ENCODE data around the gene AURKAIP1. TPM values are rescaled to one million over a fixed set of nuclear protein-coding genes. Genes with fewer than 3 reads are reported as not detected.

The AURKAIP1 gene
- total RNA-seq, 1 experiment from 2014 or later, result 196 TPM

DNA sequence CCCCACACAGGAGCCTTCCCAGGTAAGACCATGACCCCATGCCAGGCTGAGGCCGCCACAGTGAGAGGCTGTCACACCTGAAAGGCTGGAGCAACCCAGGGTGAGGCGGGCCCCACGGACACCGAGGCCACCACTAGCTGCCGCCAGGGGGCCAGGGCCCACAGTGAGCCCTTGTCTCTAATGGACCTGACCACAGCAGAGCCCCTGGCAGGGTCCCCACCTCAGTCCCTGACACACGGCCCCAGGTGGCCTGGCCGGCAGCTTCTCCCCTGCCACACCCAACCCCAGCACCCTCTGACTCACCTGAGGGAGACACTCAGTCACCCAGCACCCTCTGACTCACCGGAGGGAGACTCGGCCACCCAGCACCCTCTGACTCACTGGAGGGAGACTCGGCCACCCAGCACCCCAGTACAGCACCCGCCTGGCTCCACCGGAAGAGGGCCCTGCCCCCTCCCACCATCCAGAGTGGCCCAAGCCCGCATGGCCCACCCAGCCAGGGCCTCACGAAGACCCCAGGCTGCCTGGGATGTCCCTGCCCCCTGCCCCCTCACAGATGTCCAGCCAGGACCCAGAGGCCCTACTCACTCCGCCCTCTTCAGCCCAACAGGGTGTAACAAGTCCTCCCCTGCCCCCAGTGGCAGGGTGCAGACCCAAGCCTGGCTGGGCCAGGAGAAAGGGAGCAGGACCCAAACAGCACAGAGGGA, 30.2 kb downstream of the AURKAIP1 start:
- no peak for DNase-seq
- Histone ChIP-seq H2AFZ (ENCODE audit: low read length) (no peak overlapping the region), H3K14ac (ENCODE audit: insufficient read depth, low read length) (no peak overlapping the region), H2BK15ac (ENCODE audit: low read depth, low read length) (no peak overlapping the region), H3K79me1 (ENCODE audit: insufficient read depth, low read depth, low read length, poor library complexity, severe bottlenecking) (peaks cover 13% of the 10 kb centered on the region), H3K9me3 (ENCODE audit: control insufficient read depth, low read depth, low read length) (no peaks in the 10 kb centered on the region), H4K5ac (ENCODE audit: insufficient read length, low read depth, low read length) (no peak overlapping the region), H4K8ac (replicated peaks; ENCODE audit: insufficient read length, low read depth, low read length) (no peak overlapping the region), H3K4me2 (ENCODE audit: insufficient read depth, insufficient read length, low read length) (no peak overlapping the region), H3K79me2 (ENCODE audit: insufficient read depth, low read length) (peaks cover 3% of the 10 kb centered on the region; the same call in 1 of the 2 replicates), H3K23ac (ENCODE audit: insufficient read length, low read depth, low read length) (no peak overlapping the region), H3T11ph (ENCODE audit: low read length) (no peak overlapping the region), H3K27me3 (ENCODE audit: insufficient read depth, low read length) (no peaks in the 10 kb centered on the region), H2BK12ac (ENCODE audit: insufficient read length, low read depth, low read length) (no peak overlapping the region), H2BK5ac (ENCODE audit: insufficient read length, low read length) (no peak overlapping the region), H4K20me1 (ENCODE audit: control insufficient read depth, insufficient read depth, insufficient read length) (peaks cover 3% of the 10 kb centered on the region), H2BK120ac (ENCODE audit: low read depth, low read length, poor library complexity, severe bottlenecking) (no peak overlapping the region), H3K27ac (ENCODE audit: insufficient read length, low read depth, low read length) (no peak overlapping the region), H2BK20ac (ENCODE audit: low read depth, low read length, poor library complexity, severe bottlenecking) (no peak overlapping the region), H4K91ac (ENCODE audit: insufficient read length, low read depth, low read length) (no peak overlapping the region), H3K4me1 (ENCODE audit: insufficient read depth, low read length) (no peaks in the 10 kb centered on the region; the same call in 1 of the 2 replicates), H3K23me2 (ENCODE audit: insufficient read length, low read depth, low read length, poor library complexity, severe bottlenecking) (peaks cover 9% of the 10 kb centered on the region), H3K56ac (ENCODE audit: insufficient read length, low read depth, low read length) (no peak overlapping the region), H3K9ac (ENCODE audit: extremely low read depth, insufficient read length, low read length) (no peak overlapping the region), H3K18ac (ENCODE audit: insufficient read length, low read depth, low read length) (no peak overlapping the region), H3K4ac (ENCODE audit: low read depth, low read length) (no peak overlapping the region), H2AK5ac (ENCODE audit: insufficient read length, low read length) (no peak overlapping the region)
- Mint-ChIP-seq H3K27me3 (ENCODE audit: low read depth) (no peaks in the 10 kb centered on the region), H3K9me3 (peaks cover 0 to 8% of the 10 kb centered on the region in 2 experiments; a peak in 3 of 5 replicates), H3K36me3 (ENCODE audit: insufficient read depth in 1 of 3, low read depth in 3 of 3) (peaks cover 21 to 25% (median 23%) of the 10 kb centered on the region in 3 experiments), H3K27ac (no peak overlapping the region), H3K4me1 (peaks cover 6 to 15% of the 10 kb centered on the region in 2 experiments), H3K4me3 (no peak overlapping the region)
- peak; percentile 61 for TF ChIP-seq CTCF (conservative IDR thresholded peaks at IDR 0.05)
- WGBS (ENCODE audit: extremely low coverage, insufficient read length, low lambda C conversion rate), result no CpG with 5 or more reads among the region's 15 CpGs

Data from H9 (cell line).